B cell (primary cell): ENCODE measurements around the gene ZFAND6. TPM values are rescaled to one million over a fixed set of nuclear protein-coding genes. Genes with fewer than 3 reads are reported as not detected.

Experiments used
- ATAC-seq: fragments of 200-7000 bp; cut with Tn5 transposase; one replicate; pipeline ENCODE4 v1.10.0; 2021; ENCODE audit warnings: low read depth, mild to moderate bottlenecking, moderate number of reproducible peaks, moderate library complexity
- CTCF ChIA-PET: fragments of 350-600 bp; sonication (Branson Sonifier 250); formaldehyde crosslinking; loops from one replicate; lab custom pipeline; 2021; ENCODE audit warnings: antibody characterized with exemption, inconsistent platforms; lab: Charles Lee
- POLR2A ChIA-PET: fragments of 350-600 bp; sonication (Branson Sonifier 250); formaldehyde crosslinking; loops from one replicate; lab custom pipeline; 2021; ENCODE audit warnings: antibody characterized with exemption; lab: Charles Lee
- DNase-seq: peaks from one replicate; pipeline ENCODE4 v3.0.0; 2013
- H2AFZ ChIP-seq: 2 replicates; pipeline ENCODE4 v1.6.1; 2012; ENCODE audit warnings: mild to moderate bottlenecking, low read depth, low read length; ENCODE audit not compliant: insufficient read depth, poor library complexity, severe bottlenecking
- H3K27ac ChIP-seq, 2 donors: 1 replicate in 1 of 2; 2 replicates in 1 of 2; pipeline ENCODE4 v1.5.1; 2012 to 2013; ENCODE audit warnings: low read length in 2 of 2, mild to moderate bottlenecking in 2 of 2, moderate library complexity in 1 of 2
- H3K27me3 ChIP-seq, 4 experiments: fragments of 200-600 bp in 1 of 4; sonication (generic) in 1 of 4; replicated peaks in 1 of 4; 1 replicate in 2 of 4; 2 replicates in 2 of 4; pipeline versions ENCODE4 v1.6.1 to v1.7.0; 2013 to 2016; ENCODE audit warnings: low read length in 3 of 4, mild to moderate bottlenecking in 2 of 4, mixed read lengths in 1 of 4, moderate library complexity in 1 of 4; ENCODE audit not compliant: insufficient read depth in 4 of 4, control insufficient read depth in 3 of 4; ENCODE audit errors: control extremely low read depth in 1 of 4
- H3K36me3 ChIP-seq, 2 experiments: replicated peaks in 1 of 2; 1 replicate in 1 of 2; 2 replicates in 1 of 2; pipeline versions ENCODE4 v1.6.1 to v1.7.1; 2013; ENCODE audit warnings: low read length in 1 of 2; ENCODE audit not compliant: insufficient read depth in 2 of 2, control insufficient read depth in 1 of 2; ENCODE audit errors: control extremely low read depth in 1 of 2, extremely low read depth in 1 of 2
- H3K4me1 ChIP-seq, 2 donors: fragments of 200-600 bp in 1 of 2; sonication (generic) in 1 of 2; 1 replicate in 1 of 2; 2 replicates in 1 of 2; pipeline versions ENCODE4 v1.5.1 to v1.6.1; 2013 to 2017; ENCODE audit warnings: low read length in 2 of 2; ENCODE audit not compliant: control insufficient read depth in 2 of 2, insufficient read depth in 2 of 2
- H3K4me2 ChIP-seq: replicated peaks from 2 replicates; pipeline ENCODE3; 2012; ENCODE audit warnings: mild to moderate bottlenecking, low read depth, low read length; ENCODE audit not compliant: poor library complexity, severe bottlenecking
- H3K4me3 ChIP-seq, 5 experiments: fragments of 200-600 bp in 1 of 5; sonication (generic) in 1 of 5; 1 replicate in 3 of 5; 2 replicates in 2 of 5; pipeline versions ENCODE4 v1.5.1 to v1.7.0; 2011 to 2016; ENCODE audit warnings: low read length in 4 of 5, mild to moderate bottlenecking in 4 of 5, low read depth in 2 of 5, control low read depth in 1 of 5, moderate library complexity in 1 of 5; ENCODE audit not compliant: insufficient read depth in 1 of 5; ENCODE audit errors: control extremely low read depth in 1 of 5, extremely low read depth in 1 of 5
- H3K79me2 ChIP-seq: fragments of 200-600 bp; sonication (generic); one replicate; pipeline ENCODE4 v1.6.0; 2016; ENCODE audit warnings: low read length; ENCODE audit not compliant: control insufficient read depth, insufficient read depth
- H3K9ac ChIP-seq: fragments of 200-600 bp; sonication (generic); 2 replicates; pipeline ENCODE4 v1.6.1; 2017; ENCODE audit warnings: mild to moderate bottlenecking, low read length, moderate library complexity
- H3K9me3 ChIP-seq, 3 donors: one replicate each; pipeline versions ENCODE4 v1.6.1 to v1.7.1; 2013; ENCODE audit warnings: low read length in 2 of 3; ENCODE audit not compliant: control insufficient read depth in 2 of 3, insufficient read depth in 1 of 3; ENCODE audit errors: control extremely low read depth in 1 of 3
- H4K20me1 ChIP-seq: 2 replicates; pipeline ENCODE4 v1.6.0; 2012; ENCODE audit warnings: mild to moderate bottlenecking, low read length; ENCODE audit not compliant: insufficient read depth, control insufficient read depth, poor library complexity, severe bottlenecking
- H3K27ac Mint-ChIP-seq: one replicate; pipeline ENCODE4 v1.8.0; 2021; ENCODE audit warnings: mixed read lengths
- H3K27me3 Mint-ChIP-seq: one replicate; pipeline ENCODE4 v1.8.0; 2021; ENCODE audit warnings: mixed read lengths
- H3K4me1 Mint-ChIP-seq: one replicate; pipeline ENCODE4 v1.8.0; 2021; ENCODE audit warnings: mixed read lengths
- H3K4me3 Mint-ChIP-seq: one replicate; pipeline ENCODE4 v1.8.0; 2021; ENCODE audit warnings: mixed read lengths
- H3K9me3 Mint-ChIP-seq: one replicate; pipeline ENCODE4 v1.8.0; 2022; ENCODE audit warnings: mixed read lengths; ENCODE audit not compliant: insufficient read depth
- EZH2 ChIP-seq: IDR thresholded peaks from 2 replicates; pipeline ENCODE4 v1.6.1; 2012; ENCODE audit warnings: borderline replicate concordance, low read depth, mild to moderate bottlenecking, moderate library complexity, low read length; ENCODE audit not compliant: insufficient read depth, poor library complexity, severe bottlenecking
- intact Hi-C: fragments of 100-400 bp; cut with micrococcal nuclease; formaldehyde crosslinking; loops from one replicate; pipeline ENCODE4 v1.10.0; 2022
- polyA plus RNA-seq: library from polyadenylated mRNA; depleted of rRNA; stranded (reverse); fragments of >200 nt; gene quantifications from 2 replicates; pipeline ENCODE4 v1.2.3, GENCODE V29; 2012
- total RNA-seq, 2 donors: library from RNA; stranded (reverse); fragments of 120-200 nt in 1 of 2; gene quantifications; 1 replicate in 1 of 2; 2 replicates in 1 of 2; pipeline versions ENCODE4 v1.2.3 to v1.2.4, GENCODE V29; 2013 to 2022
- TF ChIP-seq, protein P1 (sequence below): fragments of 200-600 bp; IDR thresholded peaks from one replicate; pipeline ENCODE4 v1.8.0; 2022; ENCODE audit warnings: antibody characterized with exemption, mild to moderate bottlenecking

Gene ZFAND6
- total and polyA plus RNA-seq, 2 donors (not counting 1 experiment from before 2014, with no cell fraction given), result 60.6 to 144 TPM

DNA sequence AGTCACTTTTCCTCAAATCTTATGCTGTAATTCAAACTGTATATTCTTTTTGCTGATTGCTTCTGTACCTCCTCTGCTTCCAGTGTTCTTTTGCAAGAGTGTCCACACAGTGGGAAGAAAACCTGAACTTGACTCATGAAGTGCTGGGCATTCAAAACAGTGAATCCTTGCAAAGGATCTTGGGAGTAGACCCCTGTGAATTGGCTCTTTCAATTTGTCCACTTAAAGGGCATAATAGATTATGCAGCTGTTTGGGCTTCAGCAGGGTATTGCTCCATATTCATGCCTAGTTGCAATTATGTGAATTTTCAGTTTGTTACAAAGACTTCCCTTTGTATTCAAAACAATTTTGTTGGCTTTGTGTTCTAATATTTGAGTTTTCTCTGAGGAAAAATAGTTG lies 11.4 kb downstream of the ZFAND6 start:
- no peak overlapping the region for H3K4me2 ChIP-seq
- peak overlapping the region; percentile 0 for H3K4me3 Mint-ChIP-seq

DNA sequence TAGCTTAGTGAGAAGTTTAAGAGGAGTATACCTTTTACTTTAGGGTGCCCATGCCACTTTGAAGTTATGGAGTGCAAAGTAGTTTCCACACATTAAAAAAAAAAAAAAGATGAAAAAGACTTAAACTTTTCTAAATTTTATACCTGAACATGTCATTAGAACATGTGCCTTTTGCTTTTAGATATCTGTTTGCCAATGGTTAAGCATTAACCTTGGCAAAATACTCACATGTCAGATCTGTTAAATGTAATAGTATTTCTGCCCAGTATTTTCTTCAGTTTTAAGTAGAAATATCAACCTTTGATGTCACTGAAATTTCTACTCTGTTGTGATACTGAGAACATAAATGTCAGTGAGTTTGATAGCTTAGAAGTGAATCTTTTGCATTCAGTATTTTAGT lies 12.2 kb downstream of the ZFAND6 start:
- Mint-ChIP-seq H3K4me3 (no peak overlapping the region), H3K9me3 (no peaks in the 10 kb centered on the region), H3K4me1 (peaks cover 72% of the 10 kb centered on the region), H3K27me3 (no peaks in the 10 kb centered on the region), H3K27ac (no peak overlapping the region)
- DNase-seq (no peak), ATAC-seq (no peak)
- CTCF ChIA-PET, result interaction anchor here (1.5 to 2.1 kb wide), 2 partner anchors 9 to 12 kb away, joined by 5 read pairs; no protein-coding TSS in a partner anchor
- Histone ChIP-seq H3K4me1 (peaks cover 12 to 40% of the 10 kb centered on the region in 2 donors), H3K9ac (peak overlapping the region; percentile 39), H3K27ac (peak overlapping the region in 1 of 2 donors; percentile 48), H3K79me2 (peaks cover 99% of the 10 kb centered on the region), H3K27me3 (no peaks in the 10 kb centered on the region), H2AFZ (no peak overlapping the region), H3K9me3 (no peaks in the 10 kb centered on the region), H3K36me3 (peaks cover 0 to 1% of the 10 kb centered on the region in 2 experiments), H4K20me1 (peaks cover 72% of the 10 kb centered on the region), H3K4me2 (peak overlapping the region; percentile 62), H3K4me3 (peak overlapping the region in 1 of 5 experiments; percentile 34)
- intact Hi-C loops, result no loop called here
- TF ChIP-seq, protein P1, sequence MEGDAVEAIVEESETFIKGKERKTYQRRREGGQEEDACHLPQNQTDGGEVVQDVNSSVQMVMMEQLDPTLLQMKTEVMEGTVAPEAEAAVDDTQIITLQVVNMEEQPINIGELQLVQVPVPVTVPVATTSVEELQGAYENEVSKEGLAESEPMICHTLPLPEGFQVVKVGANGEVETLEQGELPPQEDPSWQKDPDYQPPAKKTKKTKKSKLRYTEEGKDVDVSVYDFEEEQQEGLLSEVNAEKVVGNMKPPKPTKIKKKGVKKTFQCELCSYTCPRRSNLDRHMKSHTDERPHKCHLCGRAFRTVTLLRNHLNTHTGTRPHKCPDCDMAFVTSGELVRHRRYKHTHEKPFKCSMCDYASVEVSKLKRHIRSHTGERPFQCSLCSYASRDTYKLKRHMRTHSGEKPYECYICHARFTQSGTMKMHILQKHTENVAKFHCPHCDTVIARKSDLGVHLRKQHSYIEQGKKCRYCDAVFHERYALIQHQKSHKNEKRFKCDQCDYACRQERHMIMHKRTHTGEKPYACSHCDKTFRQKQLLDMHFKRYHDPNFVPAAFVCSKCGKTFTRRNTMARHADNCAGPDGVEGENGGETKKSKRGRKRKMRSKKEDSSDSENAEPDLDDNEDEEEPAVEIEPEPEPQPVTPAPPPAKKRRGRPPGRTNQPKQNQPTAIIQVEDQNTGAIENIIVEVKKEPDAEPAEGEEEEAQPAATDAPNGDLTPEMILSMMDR, result no peak
- TF ChIP-seq EZH2, result no peak
- POLR2A ChIA-PET, result no interaction called here

More for the DNA sequence above, 11.4 kb downstream of the ZFAND6 start:
- DNase-seq (no peak), ATAC-seq (no peak)
- Mint-ChIP-seq H3K27ac (no peak overlapping the region), H3K4me1 (peaks cover 67% of the 10 kb centered on the region), H3K27me3 (no peaks in the 10 kb centered on the region), H3K9me3 (no peaks in the 10 kb centered on the region)
- Histone ChIP-seq H3K27me3 (no peaks in the 10 kb centered on the region), H2AFZ (no peak overlapping the region), H3K36me3 (peaks cover 0 to 1% of the 10 kb centered on the region in 2 experiments), H3K4me3 (no peak overlapping the region), H3K27ac (no peak overlapping the region), H3K4me1 (peaks cover 16 to 42% of the 10 kb centered on the region in 2 donors), H3K9ac (no peak overlapping the region), H4K20me1 (peaks cover 72% of the 10 kb centered on the region), H3K9me3 (no peaks in the 10 kb centered on the region), H3K79me2 (peaks cover 99% of the 10 kb centered on the region)
- intact Hi-C loops, result loop anchor here (1.0 kb wide), 1 partner anchor 9 kb away; no protein-coding TSS in a partner anchor
- ChIA-PET POLR2A (no interaction called here), CTCF (interaction anchor here (1.4 to 2.1 kb wide), 2 partner anchors 9 to 690 kb away, joined by 3 to 5 read pairs; no protein-coding TSS in a partner anchor)
- TF ChIP-seq, protein P1, result no peak
- TF ChIP-seq EZH2, result no peak
